Stomach (tissue), 4 donors: Measurements from ENCODE around the gene POLR2L.

Experiments
- CTCF ChIP-seq, 7 experiments: fragments of 450-650 bp in 4 of 7; fragments of 200-600 bp in 3 of 7; sonication (generic) in 3 of 7; IDR thresholded peaks; one replicate each; pipeline ENCODE4 v1.5.1; 2016 to 2019; ENCODE audit warnings: antibody characterized with exemption in 7 of 7, control low read depth in 2 of 7, mild to moderate bottlenecking in 1 of 7
- POLR2A ChIP-seq, 4 donors: fragments of 450-650 bp; IDR thresholded peaks; one replicate each; pipeline ENCODE4 v1.6.1; 2016; ENCODE audit warnings: antibody characterized with exemption in 4 of 4, control low read depth in 2 of 4, mild to moderate bottlenecking in 1 of 4, moderate library complexity in 1 of 4
- POLR2AphosphoS5 ChIP-seq, 3 donors: sonication (generic); formaldehyde crosslinking; IDR thresholded peaks; one replicate each; pipeline ENCODE4 v1.6.1; 2016; ENCODE audit warnings: antibody characterized with exemption in 3 of 3

GRCh38 chr11:884578-885070, 42.3 kb upstream of the POLR2L start:
- TF ChIP-seq POLR2A (IDR thresholded peaks at IDR 0.05) (no peak), CTCF (IDR thresholded peaks at IDR 0.05) (no peak), POLR2AphosphoS5 (IDR thresholded peaks at IDR 0.05) (no peak)
